Measurements from ENCODE around the gene TPCN2. TPM values are rescaled to one million over a fixed set of nuclear protein-coding genes. Genes with fewer than 3 reads are reported as not detected.

Gene TPCN2
- total and polyA plus RNA-seq, 12 donors = 3.4 to 19.2 (median 7.8) TPM

DNA sequence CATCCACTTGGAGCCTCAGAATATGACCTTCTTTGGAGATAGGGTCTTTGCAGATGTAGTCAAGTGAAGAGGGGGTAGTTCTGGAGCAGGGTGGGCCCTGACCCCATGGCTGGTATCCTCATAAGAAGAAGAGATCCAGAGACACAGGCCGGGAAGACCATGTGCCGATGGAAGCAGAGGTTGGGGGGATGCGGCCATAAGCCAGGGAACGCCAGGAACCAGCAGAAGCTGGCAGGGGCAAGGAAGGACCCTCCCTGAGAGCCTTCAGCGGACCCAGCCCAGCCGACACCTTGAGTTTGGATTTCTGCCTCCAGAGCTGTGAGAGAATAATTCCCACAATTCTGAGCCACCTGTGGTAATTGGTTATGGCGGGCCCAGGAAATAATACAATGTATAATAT lies 80.9 kb downstream of the TPCN2 start:
- Histone ChIP-seq H3K27me3 (no peaks in the 10 kb centered on the region), H3K4me3 (no peak overlapping the region), H3K36me3 (no peaks in the 10 kb centered on the region), H3K4me1 (peaks cover 5 to 32% (median 16%) of the 10 kb centered on the region in 9 donors), H3K27ac (no peak overlapping the region), H3K9me3 (peaks cover 0 to 29% (median 6%) of the 10 kb centered on the region in 11 donors)
- ATAC-seq = no peak
- TF ChIP-seq CTCF (IDR thresholded peaks at IDR 0.05) = no peak
- 97 to 98% methylated on average over 7 of the region's 7 CpGs for WGBS, 2 donors
- intact Hi-C loops (cut with DNase I) = loop anchor here in 9 of 10 donors (2.0 to 10.0 kb wide), 10 partner anchors 83 to 515 kb away; partner anchors contain the start of genes MYEOV (in 4 of the 9), CCND1 (in 2 of the 9) and LINC01488 (in 1 of the 9)
- no peak for DNase-seq

- ATAC-seq (peak in 1 of 8 donors; percentile 4), DNase-seq (no peak)
- H3K9me3 ChIP-seq = peaks cover 0 to 29% (median 6%) of the 10 kb centered on the region in 11 donors
- WGBS, 2 donors = 58 to 61% methylated on average over 9 of the region's 9 CpGs
- peak overlapping the region in 5 of 10 donors; percentile 23 to 72 (median 45) for H3K27ac ChIP-seq
- H3K36me3 ChIP-seq = no peaks in the 10 kb centered on the region
- intact Hi-C loops (cut with DNase I) = loop anchor here in 7 of 10 donors (2.0 to 10.0 kb wide), 9 partner anchors 82 to 514 kb away; partner anchors contain the start of genes CCND1 (in 2 of the 7), MYEOV (in 2 of the 7) and LINC01488 (in 1 of the 7)
- TF ChIP-seq CTCF (IDR thresholded peaks at IDR 0.05) = no peak
- no peaks in the 10 kb centered on the region for H3K27me3 ChIP-seq
- H3K4me3 ChIP-seq = no peak overlapping the region
- H3K4me1 ChIP-seq = peaks cover 5 to 32% (median 16%) of the 10 kb centered on the region in 9 donors
These were observed 81.9 kb downstream of the TPCN2 start for GRCh38 chr11:69130654-69131053.

GRCh38 chr11:69131121-69131566 lies 82.4 kb downstream of the TPCN2 start:
- H3K9me3 ChIP-seq = peaks cover 0 to 29% (median 6%) of the 10 kb centered on the region in 11 donors
- no peaks in the 10 kb centered on the region for H3K36me3 ChIP-seq
- ATAC-seq (peak; percentile 60 to 90 (median 83)), DNase-seq (peak; percentile 37 to 50)
- intact Hi-C loops (cut with DNase I) = loop anchor here in 7 of 10 donors (2.0 to 10.0 kb wide), 9 partner anchors 81 to 514 kb away; partner anchors contain the start of genes CCND1 (in 2 of the 7), MYEOV (in 2 of the 7) and LINC01488 (in 1 of the 7)
- no peak overlapping the region for H3K4me3 ChIP-seq
- peaks cover 5 to 32% (median 16%) of the 10 kb centered on the region in 9 donors for H3K4me1 ChIP-seq
- H3K27ac ChIP-seq = peak overlapping the region in 6 of 10 donors; percentile 1 to 72 (median 39)
- TF ChIP-seq CTCF (IDR thresholded peaks at IDR 0.05) = no peak
- WGBS, 2 donors = 54 to 57% methylated on average over 11 of the region's 11 CpGs
- H3K27me3 ChIP-seq = no peaks in the 10 kb centered on the region

DNA sequence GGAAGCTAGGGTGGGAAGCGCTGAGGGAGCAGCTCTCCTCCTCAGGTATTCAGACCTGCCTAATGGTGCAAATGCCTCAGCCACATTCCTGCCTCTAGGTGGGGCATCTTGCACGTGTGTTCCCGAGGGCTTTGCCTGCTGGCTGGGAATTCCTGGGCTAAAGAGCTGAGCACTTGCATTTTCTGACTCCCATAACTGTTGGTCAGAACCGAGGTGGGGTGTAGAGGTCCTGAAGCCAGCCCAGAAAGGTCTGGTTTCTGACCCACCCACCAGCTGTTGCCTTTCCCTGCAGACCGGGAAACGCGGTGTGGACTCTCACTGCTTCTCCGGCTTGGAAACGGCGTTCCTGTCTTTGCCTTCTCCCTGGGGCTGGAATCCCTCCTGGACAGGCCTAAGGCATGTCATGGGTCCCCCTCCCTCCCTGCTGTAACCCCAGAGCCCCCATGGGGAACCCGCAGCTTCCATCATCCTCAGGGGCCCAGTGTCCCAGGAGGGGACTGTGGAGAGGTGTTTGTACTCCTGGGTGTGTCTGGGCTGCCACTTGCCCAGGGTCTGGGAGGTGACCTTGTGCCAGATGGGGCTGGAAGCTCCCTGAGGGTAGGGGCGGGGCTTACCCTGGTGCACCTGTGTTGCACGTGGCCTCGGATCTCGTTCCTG lies 83.0 kb downstream of the TPCN2 start:
- peaks cover 5 to 26% (median 16%) of the 10 kb centered on the region in 9 donors for H3K4me1 ChIP-seq
- ATAC-seq (peak; percentile 79 to 90 (median 85)), DNase-seq (peak; percentile 58 to 76)
- 50% methylated on average over 15 of the region's 15 CpGs for WGBS, 2 donors
- H3K4me3 ChIP-seq = no peak overlapping the region
- intact Hi-C loops (cut with DNase I) = loop anchor here in 7 of 10 donors (2.0 to 10.0 kb wide), 9 partner anchors 81 to 513 kb away; partner anchors contain the start of genes CCND1 (in 2 of the 7), MYEOV (in 2 of the 7) and LINC01488 (in 1 of the 7)
- H3K9me3 ChIP-seq = peaks cover 0 to 29% (median 6%) of the 10 kb centered on the region in 11 donors
- H3K27ac ChIP-seq = peak overlapping the region in 5 of 10 donors; percentile 23 to 72 (median 45)
- TF ChIP-seq CTCF (IDR thresholded peaks at IDR 0.05) = peak; percentile 65 to 95 (median 85)
- H3K27me3 ChIP-seq = no peaks in the 10 kb centered on the region
- no peaks in the 10 kb centered on the region for H3K36me3 ChIP-seq

All from heart right ventricle (tissue), 16 donors.